NCI-H524 (cell line): Measurements from ENCODE around the gene CPPED1.
A peak's percentile ranks its signal among the peaks of the same experiment; 100 is the strongest.

Source experiments
- DNase-seq, 2 experiments: peaks; one replicate each; lab custom pipeline; 2025; lab: John Stamatoyannopoulos, UW

The CPPED1 gene

DNA sequence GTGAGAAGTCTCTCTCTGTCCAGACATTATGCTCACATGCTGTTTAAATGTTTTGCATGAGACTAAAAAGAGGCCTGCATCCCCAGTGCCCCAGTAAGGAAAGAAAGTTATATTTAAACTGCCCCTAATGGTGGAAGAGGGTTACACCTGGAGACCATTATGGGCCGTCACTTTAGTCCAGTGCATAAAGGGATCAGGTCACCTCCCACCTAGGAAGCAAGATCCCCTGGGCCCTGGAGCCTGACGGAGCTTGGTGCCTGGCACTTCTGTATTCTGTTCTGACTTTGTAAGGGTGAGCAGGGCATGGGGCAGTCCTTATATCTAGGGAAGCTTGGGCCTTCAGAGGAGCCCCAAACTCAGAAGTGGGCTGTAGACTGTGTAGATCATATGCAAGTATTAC, 67.9 kb downstream of the CPPED1 start:
- DNase-seq: no peak

- no peak for DNase-seq
Measured at GRCh38 chr16:12732600-12732999, 71.1 kb downstream of the CPPED1 start.

- DNase-seq: no peak
Measured at GRCh38 chr16:12729448-12729847, 74.2 kb downstream of the CPPED1 start.

DNA sequence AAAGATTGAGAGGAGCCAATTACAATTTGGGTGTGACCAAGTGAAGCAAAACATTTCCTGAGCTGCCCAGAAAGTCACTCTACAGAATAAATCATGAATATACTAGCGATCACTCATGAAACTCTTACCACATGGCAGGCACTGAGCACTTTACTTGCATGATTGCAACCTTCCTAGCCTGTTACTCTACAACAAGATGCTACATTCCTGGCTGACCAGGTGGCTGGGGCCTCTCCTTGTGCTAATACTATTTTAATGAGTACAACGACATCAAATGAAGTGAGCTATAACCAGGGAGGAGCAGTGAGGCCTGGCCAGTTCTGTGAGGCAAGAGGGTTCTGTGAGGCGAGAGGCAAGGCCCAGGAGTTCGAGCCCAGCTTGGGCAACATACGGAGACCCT, 75.2 kb downstream of the CPPED1 start:
- peak; percentile 68 to 88 for DNase-seq

DNA sequence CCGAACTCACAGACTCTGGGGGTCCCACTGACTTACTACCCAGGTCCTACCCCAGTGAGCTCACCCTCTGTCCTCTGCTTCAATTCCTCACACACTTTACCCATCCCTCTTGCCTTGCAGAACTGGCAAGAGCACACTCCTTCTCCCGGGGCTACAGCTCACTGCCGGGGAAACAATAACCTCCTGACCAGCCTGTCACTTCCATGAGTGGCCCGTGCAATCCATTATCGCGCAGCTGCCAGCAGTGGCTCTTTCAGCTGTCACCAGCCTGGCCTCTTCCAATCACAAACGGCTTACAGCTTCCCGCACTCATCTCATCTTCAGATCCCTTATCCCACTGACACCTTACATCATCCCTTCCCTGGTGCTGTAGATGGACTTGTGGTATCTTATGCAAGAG, 79.5 kb downstream of the CPPED1 start:
- no peak for DNase-seq

DNA sequence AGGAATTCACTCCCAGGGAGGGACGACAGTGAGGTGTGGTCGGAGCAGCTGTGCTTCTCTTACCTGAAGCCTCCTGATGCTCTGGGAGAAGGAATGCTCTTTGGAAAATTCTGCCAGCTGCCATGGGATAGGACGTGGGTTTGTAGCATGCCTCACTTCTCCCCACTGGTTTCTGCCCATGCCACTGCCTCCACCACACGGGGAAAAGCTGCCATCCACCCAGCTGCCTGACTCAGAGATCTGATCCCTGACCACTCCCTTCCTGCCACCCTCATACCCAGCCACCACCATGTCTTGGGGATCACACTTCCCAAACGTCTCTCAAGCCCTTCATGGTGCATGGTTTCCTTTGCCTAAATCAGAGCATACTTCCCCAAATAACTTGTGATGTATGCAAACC, 80.0 kb downstream of the CPPED1 start:
- no peak for DNase-seq

- no peak for DNase-seq
Measured at GRCh38 chr16:12721841-12722421, 81.8 kb downstream of the CPPED1 start.

- no peak for DNase-seq
Measured at GRCh38 chr16:12719972-12720371, 83.7 kb downstream of the CPPED1 start.

DNA sequence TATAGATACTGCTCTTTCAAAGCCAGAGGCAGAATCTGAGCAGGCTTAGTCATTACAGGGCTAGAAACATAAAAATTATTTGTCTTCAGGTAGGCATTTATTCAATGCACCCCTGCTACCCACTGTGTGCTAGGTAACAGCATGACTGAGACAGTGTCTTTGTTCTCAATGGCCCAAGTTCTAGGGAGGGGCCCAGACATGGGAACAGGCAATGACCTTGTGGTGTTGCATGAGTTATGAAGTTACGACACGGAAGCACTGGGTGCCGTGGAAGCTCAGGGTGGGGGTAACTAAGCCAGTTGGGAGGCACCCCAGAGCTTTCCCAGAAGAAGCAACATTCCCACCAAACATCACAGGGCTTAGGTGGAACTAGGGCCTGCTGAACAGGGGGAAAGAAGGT, 87.0 kb downstream of the CPPED1 start:
- no peak for DNase-seq

GRCh38 chr16:12709807-12710206, 93.9 kb downstream of the CPPED1 start:
- no peak for DNase-seq

DNA sequence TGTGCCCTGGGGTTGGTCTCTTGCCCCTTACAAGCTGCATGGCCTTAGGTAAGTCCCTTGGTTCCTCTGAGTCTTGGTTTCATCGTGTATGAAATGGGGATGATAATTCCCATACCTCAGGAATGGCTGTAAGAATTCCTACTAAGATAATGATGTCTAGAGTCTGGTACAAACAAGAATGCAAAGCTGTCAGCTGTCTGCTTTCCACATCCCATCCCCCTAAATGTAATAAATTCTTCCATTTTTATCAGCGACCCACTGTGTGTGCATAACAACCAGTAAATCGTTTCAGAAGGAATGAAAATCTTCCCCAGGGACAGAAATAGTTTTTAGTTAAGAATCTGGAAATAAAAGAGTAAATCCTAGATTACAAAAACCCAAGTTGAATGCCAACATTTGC, 95.4 kb downstream of the CPPED1 start:
- DNase-seq: no peak

DNA sequence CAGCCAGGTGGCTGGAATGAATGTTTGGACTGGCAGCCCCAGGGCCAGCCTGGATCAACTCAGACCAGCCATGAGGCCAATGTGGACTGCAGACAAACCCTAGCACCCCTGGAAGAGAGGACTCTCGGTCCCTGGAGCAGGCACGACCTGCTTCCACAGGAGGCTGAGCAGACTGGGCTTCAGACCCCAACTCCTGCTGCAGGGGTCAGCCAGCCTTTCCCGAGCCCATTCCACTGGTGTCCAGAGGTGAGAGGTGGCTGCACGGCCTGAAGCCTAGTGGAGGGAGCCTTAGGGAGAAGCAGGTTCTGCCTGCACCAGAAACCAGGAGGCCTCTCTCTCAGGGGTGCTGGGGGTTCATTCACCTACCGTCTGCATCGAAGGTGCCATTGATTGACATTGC, 97.1 kb downstream of the CPPED1 start:
- DNase-seq: no peak

- DNase-seq: no peak
Measured at GRCh38 chr16:12704492-12705111, 99.1 kb downstream of the CPPED1 start.

DNA sequence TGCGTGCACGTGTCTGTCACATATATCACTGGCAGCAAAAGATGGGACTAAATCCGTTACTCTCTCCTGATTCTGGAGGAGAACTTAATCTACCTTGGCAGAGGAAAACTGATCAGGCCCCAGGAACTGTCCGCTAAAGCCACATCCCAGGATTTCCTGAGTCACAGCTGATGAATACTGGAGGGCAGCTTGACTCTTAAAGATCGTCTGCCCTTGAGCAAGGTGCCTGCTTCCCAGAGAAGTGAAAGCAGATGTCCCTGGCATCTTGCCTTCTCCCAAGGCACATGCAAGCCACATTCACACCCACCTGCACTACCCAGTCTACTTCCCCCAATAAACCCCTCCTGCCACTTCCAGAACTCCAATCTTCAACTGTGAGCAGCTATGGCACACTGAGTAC, 99.8 kb downstream of the CPPED1 start:
- DNase-seq: peak in 1 of 2 experiments; percentile 58

DNA sequence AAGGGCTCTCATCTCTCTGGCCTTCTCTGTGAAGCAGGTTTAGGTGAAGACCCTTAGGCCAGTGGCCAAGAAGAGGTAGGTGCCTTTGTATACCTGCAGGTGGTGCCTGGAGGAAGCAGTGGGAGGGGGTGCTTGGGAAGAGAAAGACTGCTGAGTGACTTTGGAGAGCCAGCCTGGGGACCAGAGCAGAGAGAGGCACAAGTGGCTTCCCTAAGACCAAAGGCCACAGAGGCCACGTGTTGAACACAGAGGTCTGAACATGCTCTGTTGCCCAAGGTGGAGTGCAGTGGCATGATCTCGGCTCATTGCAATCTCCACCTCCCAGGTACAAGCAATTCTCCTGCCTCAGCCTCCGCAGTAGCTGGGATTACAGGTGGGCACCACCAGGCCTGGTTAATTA, 103.5 kb downstream of the CPPED1 start:
- DNase-seq: no peak

- DNase-seq: no peak
Measured at GRCh38 chr16:12699161-12699560, 104.5 kb downstream of the CPPED1 start.

GRCh38 chr16:12697437-12697836, 106.2 kb downstream of the CPPED1 start:
- no peak for DNase-seq

DNA sequence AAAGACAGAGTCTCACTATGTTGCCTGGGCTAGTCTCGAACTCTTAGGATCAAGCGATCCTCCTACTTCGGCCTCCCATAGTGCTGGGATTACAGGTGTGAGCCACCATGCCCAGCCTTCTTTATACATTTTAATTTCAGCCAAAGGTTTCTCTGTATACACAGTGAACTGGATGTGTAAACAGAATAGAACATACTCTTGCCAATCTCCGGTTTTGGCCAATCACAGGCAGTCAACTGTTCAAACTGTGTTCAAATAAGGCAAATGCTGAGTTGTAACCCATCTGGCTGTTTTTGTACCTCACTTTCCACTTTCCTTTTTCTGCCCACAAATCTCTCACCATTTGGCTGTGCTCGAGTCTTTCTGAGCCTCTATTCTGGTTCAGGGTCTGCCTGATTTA, 108.2 kb downstream of the CPPED1 start:
- no peak for DNase-seq

GRCh38 chr16:12690024-12690423, 113.7 kb downstream of the CPPED1 start:
- no peak for DNase-seq

- DNase-seq: no peak
Measured at GRCh38 chr16:12688951-12689850, 114.5 kb downstream of the CPPED1 start.

GRCh38 chr16:12685806-12686205, 117.9 kb downstream of the CPPED1 start:
- DNase-seq: no peak

GRCh38 chr16:12682432-12683165, 121.1 kb downstream of the CPPED1 start:
- DNase-seq: no peak

GRCh38 chr16:12681653-12682052, 122.0 kb downstream of the CPPED1 start:
- DNase-seq: no peak
